ENCODE results near the gene AP4M1.
A peak's percentile ranks its signal among the peaks of the same experiment; 100 is the strongest.
"Not testable (repeated sequence)": the region's sequence is repeated elsewhere in the genome, so short reads cannot be mapped to it uniquely, and the experiment has no call there.

Gene AP4M1

GRCh38 chr7:100109521-100110163 lies 8.2 kb downstream of the AP4M1 start:
- DNase-seq, result no peak

- DNase-seq, result no peak
Observed at GRCh38 chr7:100111156-100111555, 9.7 kb downstream of the AP4M1 start.

- DNase-seq, result no peak
Observed at GRCh38 chr7:100111914-100112313, 10.5 kb downstream of the AP4M1 start.

GRCh38 chr7:100115026-100115425 lies 13.6 kb downstream of the AP4M1 start:
- no peak for DNase-seq

GRCh38 chr7:100118388-100119071 lies 17.1 kb downstream of the AP4M1 start:
- no peak for DNase-seq

GRCh38 chr7:100119072-100119969 lies 17.9 kb downstream of the AP4M1 start, which contains the start of the genes CNPY4 and TAF6:
Gene CNPY4, plus strand, starts transcription at chr7:100119634. Its CDS starts 111 bp downstream, at chr7:100119745.
Gene TAF6, minus strand, starts transcription at chr7:100119358. Its CDS starts 5,149 bp downstream, at chr7:100114209.
- DNase-seq, result peak; percentile 93

GRCh38 chr7:100119970-100120732 lies 18.7 kb downstream of the AP4M1 start:
- DNase-seq, result peak; percentile 54 to 55

GRCh38 chr7:100120733-100121036 lies 19.2 kb downstream of the AP4M1 start:
- DNase-seq, result no peak

GRCh38 chr7:100122067-100122466 lies 20.6 kb downstream of the AP4M1 start:
- DNase-seq, result no peak

- no peak for DNase-seq
Observed at GRCh38 chr7:100122568-100122967, 21.1 kb downstream of the AP4M1 start.

- DNase-seq, result no peak
Observed at GRCh38 chr7:100124301-100125230, 23.1 kb downstream of the AP4M1 start.

GRCh38 chr7:100126239-100126930 lies 24.9 kb downstream of the AP4M1 start:
- no peak for DNase-seq

- DNase-seq, result peak; percentile 85 to 86
Observed at GRCh38 chr7:100126931-100127865, 25.8 kb downstream of the AP4M1 start, which contains the start of gene MBLAC1. Gene MBLAC1, plus strand, starts transcription at chr7:100126967. Its CDS starts 429 bp downstream, at chr7:100127396.

GRCh38 chr7:100127866-100128636 lies 26.6 kb downstream of the AP4M1 start:
- DNase-seq, result peak; percentile 4 to 13

- DNase-seq, result no peak
Observed at GRCh38 chr7:100128637-100128963, 27.2 kb downstream of the AP4M1 start.

GRCh38 chr7:100130220-100130607 lies 28.8 kb downstream of the AP4M1 start:
- not testable (repeated sequence) for DNase-seq

- DNase-seq, result peak; percentile 73 to 78
Observed at GRCh38 chr7:100130608-100131453, 29.4 kb downstream of the AP4M1 start.

- no peak for DNase-seq
Observed at GRCh38 chr7:100132126-100132525, 30.7 kb downstream of the AP4M1 start.

All from stimulated activated CD4-positive, alpha-beta T cell treated with anti-CD3 and anti-CD28 coated beads, Interleukin-4, amount 100 ng/mL, for 4 hours (primary cell).